Left ventricle myocardium superior (tissue), 1 donor: Measurements from ENCODE around the gene BRF1. TPM values are rescaled to one million over a fixed set of nuclear protein-coding genes. Genes with fewer than 3 reads are reported as not detected.

ENCODE experiments used
- ATAC-seq: fragments of 200-7000 bp; cut with Tn5 transposase; one replicate; pipeline ENCODE4 v1.9.1; 2020; ENCODE audit warnings: mild to moderate bottlenecking, moderate library complexity
- DNase-seq: peaks from one replicate; pipeline ENCODE4 v3.0.0-alpha.2; 2020
- intact Hi-C: fragments of 100-400 bp; cut with micrococcal nuclease; formaldehyde crosslinking; loops from one replicate; pipeline ENCODE4 v1.11.0; 2022
- total RNA-seq: library from RNA; stranded (reverse); fragmentation: NEBNext Ultra II Directional; extraction: Animal tissue kit (Norgen Biotek cat#: 25700); gene quantifications from one replicate; pipeline ENCODE4 v1.2.1, GENCODE V29; 2021
- donor health status: DM: no; HTN: yes; CAD: no; lungs with severe emphysema.

The BRF1 gene
- total RNA-seq, 1 donor from 2014 or later = 20.3 TPM

- ATAC-seq (no peak), DNase-seq (no peak)
- intact Hi-C loops = no loop called here
These were observed 49.8 kb downstream of the BRF1 start for GRCh38 chr14:105250986-105251385.

- DNase-seq = no peak
- intact Hi-C loops = no loop called here
- ATAC-seq = no peak
These were observed 50.8 kb downstream of the BRF1 start for GRCh38 chr14:105250008-105250366.

GRCh38 chr14:105249182-105250007 lies 51.4 kb downstream of the BRF1 start:
- intact Hi-C loops = no loop called here
- ATAC-seq (peak; percentile 1), DNase-seq (no peak)

GRCh38 chr14:105248368-105249181 lies 52.2 kb downstream of the BRF1 start, which contains the start of gene BTBD6:
Gene BTBD6, plus strand, starts transcription at chr14:105248533. Its CDS starts 179 bp downstream, at chr14:105248712.
- intact Hi-C loops = no loop called here
- DNase-seq = peak; percentile 94
- peak; percentile 94 for ATAC-seq

- intact Hi-C loops = no loop called here
- peak; percentile 20 for ATAC-seq
- DNase-seq = peak; percentile 45
These were observed 53.0 kb downstream of the BRF1 start for GRCh38 chr14:105247715-105248367.

- no peak for ATAC-seq
- intact Hi-C loops = no loop called here
- DNase-seq = no peak
These were observed 53.8 kb downstream of the BRF1 start for GRCh38 chr14:105247026-105247425.

GRCh38 chr14:105244334-105244733 lies 56.5 kb downstream of the BRF1 start:
- ATAC-seq (no peak), DNase-seq (no peak)
- intact Hi-C loops = no loop called here

- intact Hi-C loops = no loop called here
- DNase-seq (no peak), ATAC-seq (no peak)
These were observed 59.2 kb downstream of the BRF1 start for GRCh38 chr14:105241641-105242040.

GRCh38 chr14:105240811-105241576 lies 59.8 kb downstream of the BRF1 start:
- ATAC-seq = no peak
- peak; percentile 18 for DNase-seq
- intact Hi-C loops = no loop called here

- DNase-seq (no peak), ATAC-seq (no peak)
- intact Hi-C loops = no loop called here
These were observed 71.6 kb downstream of the BRF1 start for GRCh38 chr14:105229099-105229655.

GRCh38 chr14:105228562-105228961 lies 72.2 kb downstream of the BRF1 start:
- peak; percentile 25 for ATAC-seq

GRCh38 chr14:105227346-105227745 lies 73.5 kb downstream of the BRF1 start:
- intact Hi-C loops = no loop called here
- ATAC-seq = no peak
- DNase-seq = no peak

More at GRCh38 chr14:105228562-105228961, 72.2 kb downstream of the BRF1 start:
- DNase-seq = no peak
- intact Hi-C loops = no loop called here

GRCh38 chr14:105226198-105226597 lies 74.6 kb downstream of the BRF1 start:
- intact Hi-C loops = no loop called here
- ATAC-seq = no peak
- DNase-seq = no peak

- ATAC-seq (no peak), DNase-seq (peak; percentile 10)
- intact Hi-C loops = no loop called here
These were observed 75.8 kb downstream of the BRF1 start for GRCh38 chr14:105224845-105225570.

GRCh38 chr14:105223770-105224544 lies 76.8 kb downstream of the BRF1 start:
- intact Hi-C loops = no loop called here
- ATAC-seq = no peak
- no peak for DNase-seq

- intact Hi-C loops = no loop called here
- no peak for ATAC-seq
- DNase-seq = no peak
These were observed 77.5 kb downstream of the BRF1 start for GRCh38 chr14:105223260-105223659.

GRCh38 chr14:105221598-105222178 lies 79.1 kb downstream of the BRF1 start:
- DNase-seq (no peak), ATAC-seq (no peak)
- intact Hi-C loops = no loop called here
